HAP-1 (cell line): Measurements from ENCODE around the gene RANBP17.
"Not testable (repeated sequence)": the region's sequence is repeated elsewhere in the genome, so short reads cannot be mapped to it uniquely, and the experiment has no call there.

ENCODE experiments used
- DNase-seq, 2 experiments: peaks; one replicate each; pipeline ENCODE4 v3.0.0-alpha.2; 2016 to 2020; ENCODE audit warnings: low spot score in 2 of 2
- H3K27me3 ChIP-seq: fragments of 250-450 bp; sonication (Bioruptor Pico); 2 replicates; pipeline ENCODE4 v1.5.1; 2020; ENCODE audit warnings: low read depth, mild to moderate bottlenecking, moderate library complexity
- H3K36me3 ChIP-seq: fragments of 250-450 bp; sonication (Bioruptor Pico); replicated peaks from 2 replicates; pipeline ENCODE4 v1.5.1; 2020; ENCODE audit warnings: mild to moderate bottlenecking
- H3K4me1 ChIP-seq: fragments of 250-450 bp; sonication (Bioruptor Pico); 2 replicates; pipeline ENCODE4 v1.5.1; 2020; ENCODE audit warnings: mild to moderate bottlenecking
- H3K4me3 ChIP-seq: fragments of 250-450 bp; sonication (Bioruptor Pico); 2 replicates; pipeline ENCODE4 v1.5.1; 2020; ENCODE audit warnings: mild to moderate bottlenecking, moderate library complexity
- H3K9me3 ChIP-seq: fragments of 250-450 bp; sonication (Bioruptor Pico); 2 replicates; pipeline ENCODE4 v1.5.1; 2020; ENCODE audit warnings: mild to moderate bottlenecking, moderate library complexity
- in situ Hi-C: fragments of 300-500 bp; cut with MboI; formaldehyde crosslinking; loops from 3 replicates; pipeline ENCODE4 v1.14.3; 2020; ENCODE audit warnings: low sequenced_read_pairs, inconsistent platforms, mixed read lengths

Gene RANBP17

GRCh38 chr5:170937072-170937471 lies 75.3 kb downstream of the RANBP17 start:
- Histone ChIP-seq H3K4me1 (no peaks in the 10 kb centered on the region), H3K4me3 (no peak overlapping the region), H3K9me3 (no peaks in the 10 kb centered on the region), H3K36me3 (no peaks in the 10 kb centered on the region), H3K27me3 (no peaks in the 10 kb centered on the region)
- in situ Hi-C loops = no loop called here
- DNase-seq = no peak

GRCh38 chr5:170937914-170938313 lies 76.1 kb downstream of the RANBP17 start:
- H3K36me3 ChIP-seq = no peaks in the 10 kb centered on the region
- no peaks in the 10 kb centered on the region for H3K4me1 ChIP-seq
- no peak overlapping the region for H3K4me3 ChIP-seq
- H3K27me3 ChIP-seq = no peaks in the 10 kb centered on the region
- no peak for DNase-seq
- no peaks in the 10 kb centered on the region for H3K9me3 ChIP-seq
- in situ Hi-C loops = no loop called here

- in situ Hi-C loops = no loop called here
- no peaks in the 10 kb centered on the region for H3K36me3 ChIP-seq
- DNase-seq = no peak
- H3K27me3 ChIP-seq = no peaks in the 10 kb centered on the region
- H3K9me3 ChIP-seq = no peaks in the 10 kb centered on the region
- no peak overlapping the region for H3K4me3 ChIP-seq
- no peaks in the 10 kb centered on the region for H3K4me1 ChIP-seq
Observed at GRCh38 chr5:170939178-170939577, 77.4 kb downstream of the RANBP17 start.

GRCh38 chr5:170941788-170942187 lies 80.0 kb downstream of the RANBP17 start:
- no peak for DNase-seq
- no peak overlapping the region for H3K4me3 ChIP-seq
- no peaks in the 10 kb centered on the region for H3K36me3 ChIP-seq
- in situ Hi-C loops = no loop called here
- H3K9me3 ChIP-seq = no peaks in the 10 kb centered on the region
- no peaks in the 10 kb centered on the region for H3K4me1 ChIP-seq
- H3K27me3 ChIP-seq = no peaks in the 10 kb centered on the region

- in situ Hi-C loops = no loop called here
- Histone ChIP-seq H3K27me3 (no peaks in the 10 kb centered on the region; the same call in 1 of the 2 replicates), H3K9me3 (no peaks in the 10 kb centered on the region), H3K36me3 (no peaks in the 10 kb centered on the region), H3K4me3 (no peak overlapping the region), H3K4me1 (no peaks in the 10 kb centered on the region)
- no peak for DNase-seq
Observed at GRCh38 chr5:170945275-170945674, 83.5 kb downstream of the RANBP17 start.

- no peaks in the 10 kb centered on the region for H3K36me3 ChIP-seq
- no peaks in the 10 kb centered on the region for H3K4me1 ChIP-seq
- no peaks in the 10 kb centered on the region for H3K27me3 ChIP-seq
- no peaks in the 10 kb centered on the region for H3K9me3 ChIP-seq
- no peak overlapping the region for H3K4me3 ChIP-seq
- DNase-seq = no peak
- in situ Hi-C loops = no loop called here
Observed at GRCh38 chr5:170960567-170960966, 98.7 kb downstream of the RANBP17 start.

- in situ Hi-C loops = no loop called here
- H3K4me3 ChIP-seq = no peak overlapping the region
- no peak for DNase-seq
- no peaks in the 10 kb centered on the region for H3K4me1 ChIP-seq
- H3K9me3 ChIP-seq = no peaks in the 10 kb centered on the region
- no peaks in the 10 kb centered on the region for H3K27me3 ChIP-seq
- H3K36me3 ChIP-seq = no peaks in the 10 kb centered on the region
Observed at GRCh38 chr5:170963521-170963920, 101.7 kb downstream of the RANBP17 start.

GRCh38 chr5:170974461-170974860 lies 112.6 kb downstream of the RANBP17 start:
- no peaks in the 10 kb centered on the region for H3K4me1 ChIP-seq
- H3K4me3 ChIP-seq = no peak overlapping the region
- in situ Hi-C loops = no loop called here
- DNase-seq = no peak
- no peaks in the 10 kb centered on the region for H3K9me3 ChIP-seq
- H3K36me3 ChIP-seq = no peaks in the 10 kb centered on the region
- H3K27me3 ChIP-seq = no peaks in the 10 kb centered on the region; the same call in 1 of the 2 replicates

- H3K4me1 ChIP-seq, DNase-seq, in situ Hi-C loops, H3K4me3 ChIP-seq, H3K36me3 ChIP-seq, H3K9me3 ChIP-seq, H3K27me3 ChIP-seq: not testable (repeated sequence)
Observed at GRCh38 chr5:170980261-170980660, 118.4 kb downstream of the RANBP17 start.

GRCh38 chr5:170985486-170985885 lies 123.7 kb downstream of the RANBP17 start:
- in situ Hi-C loops = no loop called here
- Histone ChIP-seq H3K4me3 (no peak overlapping the region), H3K27me3 (peaks cover 4% of the 10 kb centered on the region; the same call in 1 of the 2 replicates), H3K36me3 (no peaks in the 10 kb centered on the region), H3K4me1 (no peaks in the 10 kb centered on the region), H3K9me3 (no peaks in the 10 kb centered on the region)
- DNase-seq = no peak

- in situ Hi-C loops = no loop called here
- DNase-seq = peak in 1 of 2 experiments; percentile 6
Observed at GRCh38 chr5:170986598-170986997, 124.8 kb downstream of the RANBP17 start.

GRCh38 chr5:170993476-170993875 lies 131.7 kb downstream of the RANBP17 start:
- Histone ChIP-seq H3K4me1 (no peaks in the 10 kb centered on the region), H3K27me3 (peaks cover 17% of the 10 kb centered on the region; the same call in 1 of the 2 replicates), H3K4me3 (no peak overlapping the region), H3K36me3 (no peaks in the 10 kb centered on the region), H3K9me3 (no peaks in the 10 kb centered on the region)
- in situ Hi-C loops = no loop called here
- no peak for DNase-seq

More at GRCh38 chr5:170986598-170986997, 124.8 kb downstream of the RANBP17 start:
- H3K27me3 ChIP-seq = peaks cover 14% of the 10 kb centered on the region; the same call in 1 of the 2 replicates
- H3K9me3 ChIP-seq = no peaks in the 10 kb centered on the region
- H3K36me3 ChIP-seq = no peaks in the 10 kb centered on the region
- H3K4me1 ChIP-seq = no peaks in the 10 kb centered on the region
- no peak overlapping the region for H3K4me3 ChIP-seq

- H3K4me3 ChIP-seq = no peak overlapping the region
- in situ Hi-C loops = no loop called here
- H3K27me3 ChIP-seq = peaks cover 2% of the 10 kb centered on the region; the same call in 1 of the 2 replicates
- no peaks in the 10 kb centered on the region for H3K36me3 ChIP-seq
- no peak for DNase-seq
- no peaks in the 10 kb centered on the region for H3K9me3 ChIP-seq
- H3K4me1 ChIP-seq = no peaks in the 10 kb centered on the region
Observed at GRCh38 chr5:171010086-171010485, 148.3 kb downstream of the RANBP17 start.

- Histone ChIP-seq H3K36me3 (no peaks in the 10 kb centered on the region), H3K9me3 (no peaks in the 10 kb centered on the region), H3K27me3 (peaks cover 2% of the 10 kb centered on the region; the same call in 1 of the 2 replicates), H3K4me3 (no peak overlapping the region), H3K4me1 (no peaks in the 10 kb centered on the region)
- in situ Hi-C loops = no loop called here
- no peak for DNase-seq
Observed at GRCh38 chr5:171010816-171011215, 149.0 kb downstream of the RANBP17 start.

- H3K4me3 ChIP-seq = no peak overlapping the region
- no peaks in the 10 kb centered on the region for H3K27me3 ChIP-seq
- H3K36me3 ChIP-seq = no peaks in the 10 kb centered on the region
- H3K4me1 ChIP-seq = no peaks in the 10 kb centered on the region
- DNase-seq = no peak
- no peaks in the 10 kb centered on the region; the same call in 1 of the 2 replicates for H3K9me3 ChIP-seq
- in situ Hi-C loops = no loop called here
Observed at GRCh38 chr5:171023508-171023907, 161.7 kb downstream of the RANBP17 start.
